AG04450 (cell line): ENCODE results near the gene MYO18B. TPM values are rescaled to one million over a fixed set of nuclear protein-coding genes. Genes with fewer than 3 reads are reported as not detected.

ENCODE experiments used
- CTCF ChIA-PET: fragments of 300-600, 350-600 bp; formaldehyde crosslinking; extraction: SDS; loops from one replicate; lab custom pipeline; 2022; ENCODE audit warnings: antibody characterized with exemption, inconsistent platforms; lab: Charles Lee
- POLR2A ChIA-PET: fragments of 350-600 bp; formaldehyde crosslinking; extraction: SDS; loops from one replicate; lab custom pipeline; 2021; ENCODE audit warnings: antibody characterized with exemption, inconsistent platforms; lab: Yijun Ruan, JAX
- DNase-seq: peaks from one replicate; pipeline ENCODE4 v3.0.0-alpha.2; 2011; ENCODE audit warnings: low read depth, low spot score
- H3K27ac ChIP-seq: one replicate; pipeline ENCODE4 v1.5.1; 2012; ENCODE audit warnings: low read depth, low read length, control low read depth
- H3K27me3 ChIP-seq: one replicate; pipeline ENCODE4 v1.6.0; 2012; ENCODE audit warnings: low read length; ENCODE audit not compliant: control insufficient read depth, insufficient read depth
- H3K4me3 ChIP-seq: 2 replicates; pipeline ENCODE4 v1.5.1; 2011; ENCODE audit warnings: mild to moderate bottlenecking, low read depth, low read length, control low read depth
- H3K9me3 ChIP-seq: 2 replicates; pipeline ENCODE4 v1.5.1; 2012; ENCODE audit warnings: low read length; ENCODE audit not compliant: control insufficient read depth, insufficient read depth
- CTCF ChIP-seq: IDR thresholded peaks from 2 replicates; pipeline ENCODE4 v1.5.1; 2011; ENCODE audit warnings: low read depth, low read length, control low read depth, inconsistent platforms
- polyA plus RNA-seq: library from polyadenylated mRNA; depleted of rRNA; stranded (reverse); fragments of >200 nt; gene quantifications from 2 replicates; pipeline ENCODE4 v1.2.3, GENCODE V29; 2011

MYO18B gene
- polyA plus RNA-seq, 1 experiment: not detected

- POLR2A ChIA-PET: no interaction called here
- DNase-seq: no peak
- peaks cover 58% of the 10 kb centered on the region for H3K9me3 ChIP-seq
Observed at GRCh38 chr22:25992331-25992730, 250.3 kb downstream of the MYO18B start.

GRCh38 chr22:25996669-25997068, 254.7 kb downstream of the MYO18B start:
- Histone ChIP-seq H3K4me3 (no peak overlapping the region), H3K27me3 (no peaks in the 10 kb centered on the region), H3K9me3 (peaks cover 42% of the 10 kb centered on the region), H3K27ac (no peak overlapping the region)
- no peak for DNase-seq
- ChIA-PET CTCF (no interaction called here), POLR2A (no interaction called here)
- no peak for TF ChIP-seq CTCF

More at GRCh38 chr22:25992331-25992730, 250.3 kb downstream of the MYO18B start:
- H3K4me3 ChIP-seq: no peak overlapping the region
- H3K27ac ChIP-seq: no peak overlapping the region
- CTCF ChIA-PET: no interaction called here
- no peaks in the 10 kb centered on the region for H3K27me3 ChIP-seq
- no peak for TF ChIP-seq CTCF

GRCh38 chr22:25997886-25998775, 256.1 kb downstream of the MYO18B start:
- H3K27me3 ChIP-seq: no peaks in the 10 kb centered on the region
- DNase-seq: no peak
- H3K27ac ChIP-seq: no peak overlapping the region
- POLR2A ChIA-PET: no interaction called here
- H3K4me3 ChIP-seq: no peak overlapping the region
- peaks cover 42% of the 10 kb centered on the region for H3K9me3 ChIP-seq
- TF ChIP-seq CTCF: no peak
- CTCF ChIA-PET: no interaction called here

- Histone ChIP-seq H3K4me3 (no peak overlapping the region), H3K9me3 (peaks cover 29% of the 10 kb centered on the region), H3K27ac (no peak overlapping the region), H3K27me3 (no peaks in the 10 kb centered on the region)
- ChIA-PET CTCF (no interaction called here), POLR2A (no interaction called here)
- TF ChIP-seq CTCF: no peak
- no peak for DNase-seq
Observed at GRCh38 chr22:26002456-26002855, 260.5 kb downstream of the MYO18B start.

- H3K27me3 ChIP-seq: no peaks in the 10 kb centered on the region
- H3K27ac ChIP-seq: no peak overlapping the region
- ChIA-PET CTCF (no interaction called here), POLR2A (no interaction called here)
- no peak overlapping the region for H3K4me3 ChIP-seq
- peaks cover 26% of the 10 kb centered on the region for H3K9me3 ChIP-seq
- DNase-seq: no peak
- no peak for TF ChIP-seq CTCF
Observed at GRCh38 chr22:26004477-26004876, 262.5 kb downstream of the MYO18B start.
